A673 (cell line): ENCODE data around the gene LHX4.

ENCODE experiments used
- EZH2 ChIP-seq: fragments of 200-600 bp; sonication (generic); IDR thresholded peaks from 2 replicates; pipeline ENCODE4 v1.6.1; 2017; ENCODE audit warnings: borderline replicate concordance, low read depth, mild to moderate bottlenecking, mixed read lengths, antibody characterized with exemption, low read length; ENCODE audit not compliant: poor library complexity, severe bottlenecking
- TF ChIP-seq, protein P1 (sequence below): fragments of 300-800, 200-600 bp; sonication (generic); conservative IDR thresholded peaks from 2 replicates; pipeline ENCODE4 v1.5.1; 2017; ENCODE audit warnings: low read depth, mild to moderate bottlenecking, antibody characterized with exemption, low read length, moderate library complexity, mixed read lengths

DNA sequence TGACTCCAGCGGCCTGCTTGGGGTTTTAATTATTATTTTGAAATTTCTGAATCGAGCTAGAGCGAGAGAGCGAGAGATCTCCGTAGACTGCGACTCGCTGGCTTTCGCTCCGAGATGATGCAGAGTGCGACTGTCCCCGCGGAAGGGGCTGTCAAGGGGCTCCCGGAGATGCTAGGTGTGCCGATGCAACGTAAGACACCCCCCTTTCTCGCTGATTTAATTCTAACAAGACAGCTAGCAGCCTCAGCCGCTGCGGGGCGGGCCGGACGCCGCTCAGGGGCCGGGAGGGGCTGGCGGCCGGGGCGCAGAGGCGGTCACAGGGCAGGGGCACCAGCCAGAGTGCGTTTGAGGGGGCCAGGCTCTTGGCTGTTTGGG lies 339 bp downstream of the LHX4 start:
- TF ChIP-seq, protein P1, sequence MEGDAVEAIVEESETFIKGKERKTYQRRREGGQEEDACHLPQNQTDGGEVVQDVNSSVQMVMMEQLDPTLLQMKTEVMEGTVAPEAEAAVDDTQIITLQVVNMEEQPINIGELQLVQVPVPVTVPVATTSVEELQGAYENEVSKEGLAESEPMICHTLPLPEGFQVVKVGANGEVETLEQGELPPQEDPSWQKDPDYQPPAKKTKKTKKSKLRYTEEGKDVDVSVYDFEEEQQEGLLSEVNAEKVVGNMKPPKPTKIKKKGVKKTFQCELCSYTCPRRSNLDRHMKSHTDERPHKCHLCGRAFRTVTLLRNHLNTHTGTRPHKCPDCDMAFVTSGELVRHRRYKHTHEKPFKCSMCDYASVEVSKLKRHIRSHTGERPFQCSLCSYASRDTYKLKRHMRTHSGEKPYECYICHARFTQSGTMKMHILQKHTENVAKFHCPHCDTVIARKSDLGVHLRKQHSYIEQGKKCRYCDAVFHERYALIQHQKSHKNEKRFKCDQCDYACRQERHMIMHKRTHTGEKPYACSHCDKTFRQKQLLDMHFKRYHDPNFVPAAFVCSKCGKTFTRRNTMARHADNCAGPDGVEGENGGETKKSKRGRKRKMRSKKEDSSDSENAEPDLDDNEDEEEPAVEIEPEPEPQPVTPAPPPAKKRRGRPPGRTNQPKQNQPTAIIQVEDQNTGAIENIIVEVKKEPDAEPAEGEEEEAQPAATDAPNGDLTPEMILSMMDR = no peak
- TF ChIP-seq EZH2 = no peak
